Measurements from ENCODE around the gene KIF7. TPM values are rescaled to one million over a fixed set of nuclear protein-coding genes. Genes with fewer than 3 reads are reported as not detected.

KIF7 gene
- polyA plus RNA-seq, 1 of the 3 experiments (the other 2 are of a cell fraction), result 12.0 TPM

DNA sequence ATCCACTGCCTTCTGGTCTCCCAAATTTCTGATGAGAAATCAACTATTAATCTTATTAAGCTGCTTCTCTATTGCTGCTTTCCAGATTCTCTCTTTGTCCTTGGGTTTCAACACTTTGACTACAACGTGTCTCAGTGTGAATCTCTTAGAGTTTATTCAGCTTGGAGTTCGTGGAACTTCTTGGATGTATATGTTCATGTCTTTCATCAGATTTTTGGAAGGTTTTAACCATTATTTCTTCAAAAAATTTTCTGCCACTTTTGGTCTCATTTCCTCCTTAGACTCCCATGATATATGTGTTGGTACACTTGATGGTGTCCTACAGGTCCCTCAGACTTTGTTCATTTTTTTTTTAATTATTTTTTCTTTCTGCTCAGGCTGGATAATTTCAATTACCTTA lies 44.0 kb downstream of the KIF7 start:
- Histone ChIP-seq H3K4me1 (ENCODE audit: control insufficient read depth in 1 of 2, insufficient read depth in 2 of 2, low read depth in 1 of 2, low read length in 1 of 2) (no peaks in the 10 kb centered on the region), H3K79me2 (ENCODE audit: insufficient read depth) (peaks cover 4% of the 10 kb centered on the region; the same call in 1 of the 2 replicates), H3K27ac (ENCODE audit: low read depth in 2 of 2, low read length in 1 of 2) (no peak overlapping the region), H4K20me1 (ENCODE audit: insufficient read depth) (no peaks in the 10 kb centered on the region), H3K27me3 (ENCODE audit: insufficient read depth) (no peaks in the 10 kb centered on the region), H3K36me3 (replicated peaks in 1 of 2; ENCODE audit: control insufficient read depth in 1 of 2, insufficient read depth in 2 of 2, low read length in 1 of 2) (peaks cover 52 to 90% of the 10 kb centered on the region in 2 experiments), H2AFZ (ENCODE audit: low read depth) (no peak overlapping the region), H3K4me2 (no peak overlapping the region), H3K9ac (no peak overlapping the region), H3K9me3 (peaks cover 29% of the 10 kb centered on the region), H3K9me2 (0 out of 2 replicates have a peak, but pooled peaks cover 5% of the 10 kb centered on the region), H3K4me3 (ENCODE audit: low read depth in 2 of 2, low read length in 1 of 2) (no peak overlapping the region), H3F3A (replicated peaks; ENCODE audit: insufficient read depth) (peaks cover 11% of the 10 kb centered on the region)
- TF ChIP-seq, protein P1, sequence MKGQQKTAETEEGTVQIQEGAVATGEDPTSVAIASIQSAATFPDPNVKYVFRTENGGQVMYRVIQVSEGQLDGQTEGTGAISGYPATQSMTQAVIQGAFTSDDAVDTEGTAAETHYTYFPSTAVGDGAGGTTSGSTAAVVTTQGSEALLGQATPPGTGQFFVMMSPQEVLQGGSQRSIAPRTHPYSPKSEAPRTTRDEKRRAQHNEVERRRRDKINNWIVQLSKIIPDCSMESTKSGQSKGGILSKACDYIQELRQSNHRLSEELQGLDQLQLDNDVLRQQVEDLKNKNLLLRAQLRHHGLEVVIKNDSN (IDR thresholded peaks at IDR 0.05; ENCODE audit: borderline replicate concordance, low read depth), result no peak
- TF ChIP-seq YY1 (IDR thresholded peaks at IDR 0.05; ENCODE audit: low read depth) (no peak), NRF1 (IDR thresholded peaks at IDR 0.05; ENCODE audit: low read depth, low read length) (no peak), FOSL2 (IDR thresholded peaks at IDR 0.05; ENCODE audit: borderline replicate concordance, low read depth) (no peak), RXRA (IDR thresholded peaks at IDR 0.05; ENCODE audit: borderline replicate concordance, low read depth) (no peak), FOXJ3 (CRISPR knock-in tag; IDR thresholded peaks at IDR 0.05) (no peak), MXI1 (IDR thresholded peaks at IDR 0.05; ENCODE audit: low read depth, low read length) (no peak), CHD2 (IDR thresholded peaks at IDR 0.05; ENCODE audit: low read length, partially characterized antibody) (no peak), SIN3A (IDR thresholded peaks at IDR 0.05; ENCODE audit: borderline replicate concordance, low read depth, low read length) (no peak), NFIC (IDR thresholded peaks at IDR 0.05; ENCODE audit: borderline replicate concordance) (no peak), RFX5 (IDR thresholded peaks at IDR 0.05; ENCODE audit: low read length) (no peak)
- TF ChIP-seq, protein P2, sequence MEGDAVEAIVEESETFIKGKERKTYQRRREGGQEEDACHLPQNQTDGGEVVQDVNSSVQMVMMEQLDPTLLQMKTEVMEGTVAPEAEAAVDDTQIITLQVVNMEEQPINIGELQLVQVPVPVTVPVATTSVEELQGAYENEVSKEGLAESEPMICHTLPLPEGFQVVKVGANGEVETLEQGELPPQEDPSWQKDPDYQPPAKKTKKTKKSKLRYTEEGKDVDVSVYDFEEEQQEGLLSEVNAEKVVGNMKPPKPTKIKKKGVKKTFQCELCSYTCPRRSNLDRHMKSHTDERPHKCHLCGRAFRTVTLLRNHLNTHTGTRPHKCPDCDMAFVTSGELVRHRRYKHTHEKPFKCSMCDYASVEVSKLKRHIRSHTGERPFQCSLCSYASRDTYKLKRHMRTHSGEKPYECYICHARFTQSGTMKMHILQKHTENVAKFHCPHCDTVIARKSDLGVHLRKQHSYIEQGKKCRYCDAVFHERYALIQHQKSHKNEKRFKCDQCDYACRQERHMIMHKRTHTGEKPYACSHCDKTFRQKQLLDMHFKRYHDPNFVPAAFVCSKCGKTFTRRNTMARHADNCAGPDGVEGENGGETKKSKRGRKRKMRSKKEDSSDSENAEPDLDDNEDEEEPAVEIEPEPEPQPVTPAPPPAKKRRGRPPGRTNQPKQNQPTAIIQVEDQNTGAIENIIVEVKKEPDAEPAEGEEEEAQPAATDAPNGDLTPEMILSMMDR (IDR thresholded peaks at IDR 0.05), result no peak
- TF ChIP-seq, protein P3, sequence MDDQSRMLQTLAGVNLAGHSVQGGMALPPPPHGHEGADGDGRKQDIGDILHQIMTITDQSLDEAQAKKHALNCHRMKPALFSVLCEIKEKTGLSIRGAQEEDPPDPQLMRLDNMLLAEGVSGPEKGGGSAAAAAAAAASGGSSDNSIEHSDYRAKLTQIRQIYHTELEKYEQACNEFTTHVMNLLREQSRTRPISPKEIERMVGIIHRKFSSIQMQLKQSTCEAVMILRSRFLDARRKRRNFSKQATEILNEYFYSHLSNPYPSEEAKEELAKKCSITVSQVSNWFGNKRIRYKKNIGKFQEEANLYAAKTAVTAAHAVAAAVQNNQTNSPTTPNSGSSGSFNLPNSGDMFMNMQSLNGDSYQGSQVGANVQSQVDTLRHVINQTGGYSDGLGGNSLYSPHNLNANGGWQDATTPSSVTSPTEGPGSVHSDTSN (IDR thresholded peaks at IDR 0.05), result no peak
- ChIA-PET POLR2A (no interaction called here), CTCF (interaction anchor here (0.8 to 4.4 kb wide), 4 partner anchors 11 to 253 kb away, joined by 3 to 14 read pairs (median 4); no protein-coding TSS in a partner anchor)
- DNase-seq, result no peak
- 92% methylated on average over 2 of the region's 2 CpGs for WGBS (ENCODE audit: low lambda C conversion rate)

DNA sequence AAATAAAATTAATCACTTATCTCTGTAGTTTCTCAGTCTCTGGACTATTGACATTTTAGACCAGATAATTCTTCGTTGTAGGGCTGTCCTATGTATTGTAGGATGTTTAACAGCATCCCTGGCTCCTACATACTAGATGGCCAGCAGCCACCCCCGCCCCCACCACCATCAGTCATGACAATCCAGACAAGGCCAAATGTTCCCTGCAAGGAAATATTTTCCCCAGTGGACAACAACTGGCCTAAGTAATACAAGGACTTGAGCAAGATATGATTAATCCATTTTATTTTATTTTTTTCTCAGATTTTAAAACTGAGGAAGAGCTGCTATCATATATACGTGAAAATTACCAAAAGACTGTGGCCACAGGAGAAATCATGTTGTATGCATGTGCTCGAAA lies 56.2 kb downstream of the KIF7 start:
- CTCF ChIA-PET, result no interaction called here
- H2AFZ ChIP-seq (ENCODE audit: low read depth), result no peak overlapping the region
- 95% methylated on average over 4 of the region's 4 CpGs for WGBS (ENCODE audit: low lambda C conversion rate)
- H3K79me2 ChIP-seq (ENCODE audit: insufficient read depth), result peaks cover 21% of the 10 kb centered on the region; the same call in 1 of the 2 replicates
- no peaks in the 10 kb centered on the region for H3K9me3 ChIP-seq
- POLR2A ChIA-PET, result no interaction called here
- H3K4me2 ChIP-seq, result no peak overlapping the region
- no peaks in the 10 kb centered on the region for H3K4me1 ChIP-seq (ENCODE audit: control insufficient read depth in 1 of 2, insufficient read depth in 2 of 2, low read depth in 1 of 2, low read length in 1 of 2)
- no peak for DNase-seq
- no peaks in the 10 kb centered on the region for H4K20me1 ChIP-seq (ENCODE audit: insufficient read depth)
- peaks cover 56 to 70% of the 10 kb centered on the region in 2 experiments for H3K36me3 ChIP-seq (replicated peaks in 1 of 2; ENCODE audit: control insufficient read depth in 1 of 2, insufficient read depth in 2 of 2, low read length in 1 of 2)
- no peaks in the 10 kb centered on the region for H3K9me2 ChIP-seq
- H3K27ac ChIP-seq (ENCODE audit: low read depth in 2 of 2, low read length in 1 of 2), result no peak overlapping the region
- H3K9ac ChIP-seq, result no peak overlapping the region
- no peak overlapping the region for H3K4me3 ChIP-seq (ENCODE audit: low read depth in 2 of 2, low read length in 1 of 2)
- no peaks in the 10 kb centered on the region for H3K27me3 ChIP-seq (ENCODE audit: insufficient read depth)
- peaks cover 5% of the 10 kb centered on the region for H3F3A ChIP-seq (replicated peaks; ENCODE audit: insufficient read depth)
- TF ChIP-seq GABPA (IDR thresholded peaks at IDR 0.05; ENCODE audit: low read depth), result no peak
- TF ChIP-seq, protein P3 (IDR thresholded peaks at IDR 0.05), result no peak
- TF ChIP-seq, protein P4, sequence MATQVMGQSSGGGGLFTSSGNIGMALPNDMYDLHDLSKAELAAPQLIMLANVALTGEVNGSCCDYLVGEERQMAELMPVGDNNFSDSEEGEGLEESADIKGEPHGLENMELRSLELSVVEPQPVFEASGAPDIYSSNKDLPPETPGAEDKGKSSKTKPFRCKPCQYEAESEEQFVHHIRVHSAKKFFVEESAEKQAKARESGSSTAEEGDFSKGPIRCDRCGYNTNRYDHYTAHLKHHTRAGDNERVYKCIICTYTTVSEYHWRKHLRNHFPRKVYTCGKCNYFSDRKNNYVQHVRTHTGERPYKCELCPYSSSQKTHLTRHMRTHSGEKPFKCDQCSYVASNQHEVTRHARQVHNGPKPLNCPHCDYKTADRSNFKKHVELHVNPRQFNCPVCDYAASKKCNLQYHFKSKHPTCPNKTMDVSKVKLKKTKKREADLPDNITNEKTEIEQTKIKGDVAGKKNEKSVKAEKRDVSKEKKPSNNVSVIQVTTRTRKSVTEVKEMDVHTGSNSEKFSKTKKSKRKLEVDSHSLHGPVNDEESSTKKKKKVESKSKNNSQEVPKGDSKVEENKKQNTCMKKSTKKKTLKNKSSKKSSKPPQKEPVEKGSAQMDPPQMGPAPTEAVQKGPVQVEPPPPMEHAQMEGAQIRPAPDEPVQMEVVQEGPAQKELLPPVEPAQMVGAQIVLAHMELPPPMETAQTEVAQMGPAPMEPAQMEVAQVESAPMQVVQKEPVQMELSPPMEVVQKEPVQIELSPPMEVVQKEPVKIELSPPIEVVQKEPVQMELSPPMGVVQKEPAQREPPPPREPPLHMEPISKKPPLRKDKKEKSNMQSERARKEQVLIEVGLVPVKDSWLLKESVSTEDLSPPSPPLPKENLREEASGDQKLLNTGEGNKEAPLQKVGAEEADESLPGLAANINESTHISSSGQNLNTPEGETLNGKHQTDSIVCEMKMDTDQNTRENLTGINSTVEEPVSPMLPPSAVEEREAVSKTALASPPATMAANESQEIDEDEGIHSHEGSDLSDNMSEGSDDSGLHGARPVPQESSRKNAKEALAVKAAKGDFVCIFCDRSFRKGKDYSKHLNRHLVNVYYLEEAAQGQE (IDR thresholded peaks at IDR 0.05; ENCODE audit: low read depth, low read length), result no peak
- TF ChIP-seq RFX5 (IDR thresholded peaks at IDR 0.05; ENCODE audit: low read length), result no peak
- TF ChIP-seq FOXJ3 (CRISPR knock-in tag; IDR thresholded peaks at IDR 0.05), result no peak
- TF ChIP-seq, protein P5, sequence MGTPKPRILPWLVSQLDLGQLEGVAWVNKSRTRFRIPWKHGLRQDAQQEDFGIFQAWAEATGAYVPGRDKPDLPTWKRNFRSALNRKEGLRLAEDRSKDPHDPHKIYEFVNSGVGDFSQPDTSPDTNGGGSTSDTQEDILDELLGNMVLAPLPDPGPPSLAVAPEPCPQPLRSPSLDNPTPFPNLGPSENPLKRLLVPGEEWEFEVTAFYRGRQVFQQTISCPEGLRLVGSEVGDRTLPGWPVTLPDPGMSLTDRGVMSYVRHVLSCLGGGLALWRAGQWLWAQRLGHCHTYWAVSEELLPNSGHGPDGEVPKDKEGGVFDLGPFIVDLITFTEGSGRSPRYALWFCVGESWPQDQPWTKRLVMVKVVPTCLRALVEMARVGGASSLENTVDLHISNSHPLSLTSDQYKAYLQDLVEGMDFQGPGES (IDR thresholded peaks at IDR 0.05; ENCODE audit: low read depth, low read length), result no peak
- no peak for TF ChIP-seq TEAD4 (IDR thresholded peaks at IDR 0.05; ENCODE audit: borderline replicate concordance, insufficient read depth)
- TF ChIP-seq POLR2AphosphoS5 (IDR thresholded peaks at IDR 0.05; ENCODE audit: low read depth, low read length), result no peak
- TF ChIP-seq MXI1 (IDR thresholded peaks at IDR 0.05; ENCODE audit: low read depth, low read length), result no peak

Data from SK-N-SH (cell line).